K562 (cell line): ENCODE measurements around the gene ACBD5. TPM values are rescaled to one million over a fixed set of nuclear protein-coding genes. Genes with fewer than 3 reads are reported as not detected.

Experiments
- DACH1 ChIP-seq: fragments of 450-650 bp; IDR thresholded peaks from 2 replicates; pipeline ENCODE4 v1.6.1; 2018; ENCODE audit not compliant: partially characterized antibody
- EP400 ChIP-seq: fragments of 450-650 bp; IDR thresholded peaks from 2 replicates; pipeline ENCODE4 v1.6.1; 2017; ENCODE audit warnings: antibody characterized with exemption, mild to moderate bottlenecking, moderate library complexity
- ESRRB ChIP-seq: fragments of 250-450 bp; sonication (Bioruptor Pico); IDR thresholded peaks from 2 replicates; pipeline ENCODE4 v1.5.0; 2020; ENCODE audit warnings: mild to moderate bottlenecking, moderate library complexity, borderline replicate concordance
- GATA2 ChIP-seq: sonication (generic); formaldehyde crosslinking; IDR thresholded peaks from 2 replicates; pipeline ENCODE4 v1.4.0; 2020; ENCODE audit warnings: mild to moderate bottlenecking, missing genetic modification reagents
- HCFC1 ChIP-seq: IDR thresholded peaks from 2 replicates; pipeline ENCODE4 v1.6.1; 2012; ENCODE audit warnings: low read depth, low read length, improper control_type of control experiment
- KAT2B ChIP-seq: IDR thresholded peaks from one replicate; pipeline ENCODE4 v1.6.1; 2012; ENCODE audit warnings: low read depth, mild to moderate bottlenecking, control low read depth, inconsistent platforms, low read length, moderate library complexity
- KDM5B ChIP-seq: fragments of 200-600 bp; sonication (generic); IDR thresholded peaks from 2 replicates; pipeline ENCODE4 v1.6.1; 2012; ENCODE audit warnings: low read depth, mild to moderate bottlenecking, moderate library complexity, low read length, control low read depth, inconsistent platforms; ENCODE audit not compliant: insufficient replicate concordance
- PHB2 ChIP-seq: fragments of 450-650 bp; IDR thresholded peaks from 2 replicates; pipeline ENCODE4 v1.6.1; 2017; ENCODE audit warnings: low read depth
- PPARD ChIP-seq: fragments of 250-450 bp; sonication (Bioruptor Pico); IDR thresholded peaks from 2 replicates; pipeline ENCODE4 v1.8.0; 2022; ENCODE audit warnings: inconsistent platforms, mild to moderate bottlenecking, moderate library complexity
- PTBP1 ChIP-seq: fragments of 200-400 bp; formaldehyde crosslinking; IDR thresholded peaks from 2 replicates; pipeline ENCODE4 v1.6.1; 2017; ENCODE audit warnings: low read depth, low read length
- RBM34 ChIP-seq: fragments of 200-400 bp; formaldehyde crosslinking; IDR thresholded peaks from 2 replicates; pipeline ENCODE4 v1.6.1; 2018; ENCODE audit warnings: low read length, borderline replicate concordance; ENCODE audit not compliant: insufficient read depth
- SMAD2 ChIP-seq: fragments of 150-350 bp; IDR thresholded peaks from 2 replicates; pipeline ENCODE4 v1.6.1; 2014; ENCODE audit warnings: low read depth, mild to moderate bottlenecking, low read length
- TEAD1 ChIP-seq, 2 experiments: fragments of 450-650 bp in 1 of 2; sonication (generic) in 1 of 2; formaldehyde crosslinking; IDR thresholded peaks; 2 replicates each; pipeline versions ENCODE4 v1.4.0 to v1.8.0; 2020 to 2022; ENCODE audit warnings: mild to moderate bottlenecking in 2 of 2, missing genetic modification reagents in 1 of 2
- ZFP30 ChIP-seq: fragments of 250-450 bp; sonication (Bioruptor Pico); IDR thresholded peaks from 2 replicates; pipeline ENCODE4 v1.8.0; 2022; ENCODE audit warnings: moderate library complexity, mild to moderate bottlenecking, inconsistent platforms, borderline replicate concordance
- ZNF24 ChIP-seq: fragments of 450-650 bp; IDR thresholded peaks from 2 replicates; pipeline ENCODE4 v1.6.1; 2016
- ZNF57 ChIP-seq: fragments of 450-650 bp; formaldehyde crosslinking; IDR thresholded peaks from 2 replicates; pipeline ENCODE4 v1.4.0; 2020; ENCODE audit warnings: mild to moderate bottlenecking, moderate library complexity
- ZNF589 ChIP-seq: fragments of 200-800 bp; sonication (Bioruptor generic); IDR thresholded peaks from 2 replicates; pipeline ENCODE4 v1.6.1; 2016; ENCODE audit warnings: low read depth, missing genetic modification characterization, missing compliant biosample characterization
- polyA plus RNA-seq, 8 experiments: library from polyadenylated mRNA; depleted of rRNA in 4 of 8; stranded (reverse) in 5 of 8; unstranded in 3 of 8; fragments of >200 nt; fragmentation: Nextera tagmentation in 2 of 8; fragmentation: Illumina TruSeq in 1 of 8; extraction: Ambion mirVana in 2 of 8; extraction: Trizol in 1 of 8; gene quantifications; 2 replicates each; pipeline versions ENCODE4 v1.2.1 to v1.2.3, GENCODE V29; 2011 to 2014; ENCODE audit warnings: inconsistent platforms in 1 of 8, missing spikeins in 1 of 8
- total RNA-seq, 7 experiments: library from RNA; depleted of rRNA in 6 of 7; stranded (reverse); fragments of >200 nt in 6 of 7; fragmentation: Illumina TruSeq in 2 of 7; extraction: Trizol in 2 of 7; gene quantifications; 2 replicates each; pipeline versions ENCODE4 v1.2.1 to v1.2.3, GENCODE V29; 2011 to 2021; ENCODE audit warnings: low replicate concordance in 1 of 7
- TF ChIP-seq, protein P1 (sequence below), 3 experiments: fragments of 200-800 bp in 1 of 3; fragments of 250-450 bp in 1 of 3; fragments of 450-650 bp in 1 of 3; sonication (Bioruptor Pico) in 1 of 3; sonication (Bioruptor generic) in 1 of 3; formaldehyde crosslinking in 1 of 3; IDR thresholded peaks; 2 replicates each; pipeline versions ENCODE4 v1.6.1 to v1.8.0; 2016 to 2022; ENCODE audit warnings: mild to moderate bottlenecking in 2 of 3, missing genetic modification characterization in 2 of 3, missing compliant biosample characterization in 1 of 3, moderate library complexity in 1 of 3
- TF ChIP-seq, protein P2 (sequence below): fragments of 450-650 bp; formaldehyde crosslinking; IDR thresholded peaks from 2 replicates; pipeline ENCODE4 v1.4.0; 2022; ENCODE audit warnings: missing genetic modification characterization
- TF ChIP-seq, protein P3 (sequence below): fragments of 450-650 bp; formaldehyde crosslinking; IDR thresholded peaks from 2 replicates; pipeline ENCODE4 v1.4.0; 2020; ENCODE audit warnings: mild to moderate bottlenecking, moderate library complexity
- TF ChIP-seq, protein P4 (sequence below): fragments of 450-650 bp; IDR thresholded peaks from 2 replicates; pipeline ENCODE4 v1.6.1; 2014; ENCODE audit warnings: low read depth, mild to moderate bottlenecking, moderate library complexity, borderline replicate concordance

Gene ACBD5
- total and polyA plus RNA-seq, 9 of the 15 experiments (the other 6 are each of a cell fraction or from before 2014, with no cell fraction given) = 1.5 to 10.3 (median 7.8) TPM

DNA sequence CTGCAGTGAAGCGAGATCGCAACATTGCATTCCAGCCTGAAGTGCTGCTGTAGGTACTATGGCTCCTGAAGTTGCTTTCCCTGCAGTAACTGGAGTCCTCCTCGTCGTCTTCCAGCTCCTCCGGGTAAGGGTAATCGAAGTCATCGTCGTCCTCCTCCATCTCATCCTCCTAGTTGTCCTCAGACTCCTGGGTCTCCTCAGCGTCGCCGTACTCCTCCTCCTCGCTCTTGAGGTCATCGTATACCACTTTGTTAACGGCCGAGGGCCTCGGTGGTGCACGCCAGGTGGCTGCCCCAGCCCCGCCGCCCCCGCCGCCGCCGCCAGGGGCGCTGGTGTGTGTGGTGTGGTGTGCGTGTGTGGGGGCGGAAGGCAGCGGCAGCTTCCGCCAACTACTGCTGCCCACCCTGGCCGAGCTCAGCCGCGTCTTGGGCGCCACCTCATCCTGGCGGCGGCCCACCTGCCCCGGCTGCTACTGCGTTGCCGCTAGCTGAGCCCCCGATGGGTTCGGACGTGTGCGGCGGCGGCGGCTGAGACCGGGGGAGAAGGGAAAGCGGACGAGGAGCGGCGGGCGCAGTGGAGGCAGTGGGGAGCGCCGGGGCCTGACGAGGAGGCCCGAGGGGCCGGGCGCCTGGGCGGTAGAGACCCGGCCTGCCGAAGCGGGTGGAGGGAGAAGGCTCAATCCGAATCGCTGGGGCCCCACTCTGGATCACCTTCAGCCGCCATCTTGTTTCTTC, 11.8 kb upstream of the ACBD5 start (continued):
- peak; percentile 33; the same call in 1 of the 2 replicates for TF ChIP-seq RBM34
- TF ChIP-seq, protein P1, sequence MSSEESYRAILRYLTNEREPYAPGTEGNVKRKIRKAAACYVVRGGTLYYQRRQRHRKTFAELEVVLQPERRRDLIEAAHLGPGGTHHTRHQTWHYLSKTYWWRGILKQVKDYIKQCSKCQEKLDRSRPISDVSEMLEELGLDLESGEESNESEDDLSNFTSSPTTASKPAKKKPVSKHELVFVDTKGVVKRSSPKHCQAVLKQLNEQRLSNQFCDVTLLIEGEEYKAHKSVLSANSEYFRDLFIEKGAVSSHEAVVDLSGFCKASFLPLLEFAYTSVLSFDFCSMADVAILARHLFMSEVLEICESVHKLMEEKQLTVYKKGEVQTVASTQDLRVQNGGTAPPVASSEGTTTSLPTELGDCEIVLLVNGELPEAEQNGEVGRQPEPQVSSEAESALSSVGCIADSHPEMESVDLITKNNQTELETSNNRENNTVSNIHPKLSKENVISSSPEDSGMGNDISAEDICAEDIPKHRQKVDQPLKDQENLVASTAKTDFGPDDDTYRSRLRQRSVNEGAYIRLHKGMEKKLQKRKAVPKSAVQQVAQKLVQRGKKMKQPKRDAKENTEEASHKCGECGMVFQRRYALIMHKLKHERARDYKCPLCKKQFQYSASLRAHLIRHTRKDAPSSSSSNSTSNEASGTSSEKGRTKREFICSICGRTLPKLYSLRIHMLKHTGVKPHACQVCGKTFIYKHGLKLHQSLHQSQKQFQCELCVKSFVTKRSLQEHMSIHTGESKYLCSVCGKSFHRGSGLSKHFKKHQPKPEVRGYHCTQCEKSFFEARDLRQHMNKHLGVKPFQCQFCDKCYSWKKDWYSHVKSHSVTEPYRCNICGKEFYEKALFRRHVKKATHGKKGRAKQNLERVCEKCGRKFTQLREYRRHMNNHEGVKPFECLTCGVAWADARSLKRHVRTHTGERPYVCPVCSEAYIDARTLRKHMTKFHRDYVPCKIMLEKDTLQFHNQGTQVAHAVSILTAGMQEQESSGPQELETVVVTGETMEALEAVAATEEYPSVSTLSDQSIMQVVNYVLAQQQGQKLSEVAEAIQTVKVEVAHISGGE (CRISPR knock-in tag; IDR thresholded peaks at IDR 0.05) = peak in 1 of 3 experiments; percentile 39; a peak in 1 of 6 replicates
- TF ChIP-seq ZNF589 (CRISPR knock-in tag) = no peak
- TF ChIP-seq PPARD (CRISPR knock-in tag) = no peak
- TF ChIP-seq HCFC1 = no peak
- TF ChIP-seq DACH1 = no peak
- TF ChIP-seq PHB2 = no peak
- TF ChIP-seq TEAD1 (CRISPR knock-in tag; IDR thresholded peaks at IDR 0.05) = no peak
- no peak for TF ChIP-seq PTBP1
- TF ChIP-seq EP400 = peak; percentile 71; the same call in 1 of the 2 replicates
- TF ChIP-seq KAT2B = no peak
- TF ChIP-seq ZNF57 (CRISPR knock-in tag) = no peak
- TF ChIP-seq, protein P2, sequence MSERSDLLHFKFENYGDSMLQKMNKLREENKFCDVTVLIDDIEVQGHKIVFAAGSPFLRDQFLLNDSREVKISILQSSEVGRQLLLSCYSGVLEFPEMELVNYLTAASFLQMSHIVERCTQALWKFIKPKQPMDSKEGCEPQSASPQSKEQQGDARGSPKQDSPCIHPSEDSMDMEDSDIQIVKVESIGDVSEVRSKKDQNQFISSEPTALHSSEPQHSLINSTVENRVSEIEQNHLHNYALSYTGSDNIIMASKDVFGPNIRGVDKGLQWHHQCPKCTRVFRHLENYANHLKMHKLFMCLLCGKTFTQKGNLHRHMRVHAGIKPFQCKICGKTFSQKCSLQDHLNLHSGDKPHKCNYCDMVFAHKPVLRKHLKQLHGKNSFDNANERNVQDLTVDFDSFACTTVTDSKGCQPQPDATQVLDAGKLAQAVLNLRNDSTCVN (CRISPR knock-in tag) = no peak
- TF ChIP-seq ESRRB (CRISPR knock-in tag) = no peak
- TF ChIP-seq ZNF24 = no peak
- no peak for TF ChIP-seq SMAD2
- peak; percentile 68 for TF ChIP-seq KDM5B
- TF ChIP-seq, protein P3, sequence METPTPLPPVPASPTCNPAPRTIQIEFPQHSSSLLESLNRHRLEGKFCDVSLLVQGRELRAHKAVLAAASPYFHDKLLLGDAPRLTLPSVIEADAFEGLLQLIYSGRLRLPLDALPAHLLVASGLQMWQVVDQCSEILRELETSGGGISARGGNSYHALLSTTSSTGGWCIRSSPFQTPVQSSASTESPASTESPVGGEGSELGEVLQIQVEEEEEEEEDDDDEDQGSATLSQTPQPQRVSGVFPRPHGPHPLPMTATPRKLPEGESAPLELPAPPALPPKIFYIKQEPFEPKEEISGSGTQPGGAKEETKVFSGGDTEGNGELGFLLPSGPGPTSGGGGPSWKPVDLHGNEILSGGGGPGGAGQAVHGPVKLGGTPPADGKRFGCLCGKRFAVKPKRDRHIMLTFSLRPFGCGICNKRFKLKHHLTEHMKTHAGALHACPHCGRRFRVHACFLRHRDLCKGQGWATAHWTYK (CRISPR knock-in tag) = no peak
- TF ChIP-seq, protein P4, sequence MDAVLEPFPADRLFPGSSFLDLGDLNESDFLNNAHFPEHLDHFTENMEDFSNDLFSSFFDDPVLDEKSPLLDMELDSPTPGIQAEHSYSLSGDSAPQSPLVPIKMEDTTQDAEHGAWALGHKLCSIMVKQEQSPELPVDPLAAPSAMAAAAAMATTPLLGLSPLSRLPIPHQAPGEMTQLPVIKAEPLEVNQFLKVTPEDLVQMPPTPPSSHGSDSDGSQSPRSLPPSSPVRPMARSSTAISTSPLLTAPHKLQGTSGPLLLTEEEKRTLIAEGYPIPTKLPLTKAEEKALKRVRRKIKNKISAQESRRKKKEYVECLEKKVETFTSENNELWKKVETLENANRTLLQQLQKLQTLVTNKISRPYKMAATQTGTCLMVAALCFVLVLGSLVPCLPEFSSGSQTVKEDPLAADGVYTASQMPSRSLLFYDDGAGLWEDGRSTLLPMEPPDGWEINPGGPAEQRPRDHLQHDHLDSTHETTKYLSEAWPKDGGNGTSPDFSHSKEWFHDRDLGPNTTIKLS = peak; percentile 47; the same call in 1 of the 2 replicates
- TF ChIP-seq ZFP30 (CRISPR knock-in tag) = no peak
- no peak for TF ChIP-seq GATA2 (CRISPR knock-in tag)
